HEK293T (cell line): ENCODE results near the gene HAGH.

Experiments
- BHLHE40 ChIP-seq: fragments of 450-650 bp; IDR thresholded peaks from 2 replicates; pipeline ENCODE4 v1.6.1; 2016; ENCODE audit warnings: mild to moderate bottlenecking, moderate library complexity, borderline replicate concordance
- ELF4 ChIP-seq: fragments of 450-650 bp; IDR thresholded peaks from 2 replicates; pipeline ENCODE4 v1.6.1; 2017; ENCODE audit warnings: antibody characterized with exemption
- HDGF ChIP-seq: fragments of 450-650 bp; IDR thresholded peaks from 2 replicates; pipeline ENCODE4 v1.6.1; 2017; ENCODE audit warnings: antibody characterized with exemption, borderline replicate concordance
- LEF1 ChIP-seq: fragments of 450-650 bp; IDR thresholded peaks from 2 replicates; pipeline ENCODE4 v1.6.1; 2017; ENCODE audit warnings: mild to moderate bottlenecking, borderline replicate concordance
- NFRKB ChIP-seq: fragments of 450-650 bp; IDR thresholded peaks from 2 replicates; pipeline ENCODE4 v1.6.1; 2016; ENCODE audit warnings: mild to moderate bottlenecking, moderate library complexity
- SP1 ChIP-seq: fragments of 450-650 bp; IDR thresholded peaks from 2 replicates; pipeline ENCODE4 v1.6.1; 2017
- TARDBP ChIP-seq: fragments of 450-650 bp; IDR thresholded peaks from 2 replicates; pipeline ENCODE4 v1.6.1; 2016
- TF ChIP-seq, protein P1 (sequence below): fragments of 450-650 bp; IDR thresholded peaks from 2 replicates; pipeline ENCODE4 v1.6.1; 2016

DNA sequence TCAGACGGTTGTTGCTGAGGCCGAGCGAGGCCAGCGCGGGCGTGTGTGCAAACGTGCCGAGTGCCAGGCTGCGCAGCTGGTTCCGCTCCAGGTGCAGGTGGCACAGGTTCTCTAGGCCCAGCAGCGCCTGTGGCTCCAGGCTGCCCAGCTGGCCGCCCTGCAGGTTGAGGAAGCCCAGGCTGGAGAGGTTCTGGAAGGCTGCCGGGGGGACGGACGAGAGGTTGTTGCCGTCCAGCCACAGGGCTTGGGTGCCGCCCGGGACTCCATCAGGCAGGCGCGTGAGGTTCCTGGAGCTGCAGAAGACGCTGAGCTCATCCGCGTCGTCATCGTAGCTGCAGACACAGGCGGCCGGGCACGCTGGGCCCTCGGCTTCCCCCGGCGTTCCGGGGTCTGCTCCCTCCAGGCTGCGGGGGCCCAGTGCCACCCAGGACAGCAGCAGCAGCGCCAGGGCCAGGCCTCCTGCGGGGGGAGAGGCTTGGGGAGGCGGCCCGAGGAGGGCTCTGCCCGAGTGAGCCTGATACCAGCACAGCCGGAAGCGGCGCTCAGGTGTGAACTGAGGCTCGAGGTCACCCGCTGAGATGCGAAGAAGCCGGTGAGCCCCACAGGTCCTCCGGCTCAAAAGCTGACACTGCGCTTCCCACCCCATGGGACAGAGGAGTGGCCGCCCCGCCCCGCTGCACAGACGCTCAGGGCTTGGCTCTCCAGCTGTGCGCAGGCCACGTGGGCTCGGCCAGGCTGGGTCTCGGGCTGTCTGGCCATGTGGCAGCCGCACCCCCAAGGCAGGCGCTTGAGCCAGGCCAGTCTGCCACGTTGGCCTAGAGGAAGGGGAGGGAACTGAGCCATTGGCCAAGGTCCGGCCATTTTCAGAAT lies 34.4 kb downstream of the HAGH start:
- TF ChIP-seq TARDBP (no peak), ELF4 (no peak), SP1 (no peak), HDGF (no peak), LEF1 (no peak), BHLHE40 (no peak), NFRKB (no peak)
- TF ChIP-seq, protein P1, sequence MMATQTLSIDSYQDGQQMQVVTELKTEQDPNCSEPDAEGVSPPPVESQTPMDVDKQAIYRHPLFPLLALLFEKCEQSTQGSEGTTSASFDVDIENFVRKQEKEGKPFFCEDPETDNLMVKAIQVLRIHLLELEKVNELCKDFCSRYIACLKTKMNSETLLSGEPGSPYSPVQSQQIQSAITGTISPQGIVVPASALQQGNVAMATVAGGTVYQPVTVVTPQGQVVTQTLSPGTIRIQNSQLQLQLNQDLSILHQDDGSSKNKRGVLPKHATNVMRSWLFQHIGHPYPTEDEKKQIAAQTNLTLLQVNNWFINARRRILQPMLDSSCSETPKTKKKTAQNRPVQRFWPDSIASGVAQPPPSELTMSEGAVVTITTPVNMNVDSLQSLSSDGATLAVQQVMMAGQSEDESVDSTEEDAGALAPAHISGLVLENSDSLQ = no peak
